ENCODE results near the gene DGKI. TPM values are rescaled to one million over a fixed set of nuclear protein-coding genes. Genes with fewer than 3 reads are reported as not detected.
A peak's percentile ranks its signal among the peaks of the same experiment; 100 is the strongest.

DGKI gene
- total RNA-seq, 2 experiments from 2014 or later = 1.8 to 2.2 TPM

DNA sequence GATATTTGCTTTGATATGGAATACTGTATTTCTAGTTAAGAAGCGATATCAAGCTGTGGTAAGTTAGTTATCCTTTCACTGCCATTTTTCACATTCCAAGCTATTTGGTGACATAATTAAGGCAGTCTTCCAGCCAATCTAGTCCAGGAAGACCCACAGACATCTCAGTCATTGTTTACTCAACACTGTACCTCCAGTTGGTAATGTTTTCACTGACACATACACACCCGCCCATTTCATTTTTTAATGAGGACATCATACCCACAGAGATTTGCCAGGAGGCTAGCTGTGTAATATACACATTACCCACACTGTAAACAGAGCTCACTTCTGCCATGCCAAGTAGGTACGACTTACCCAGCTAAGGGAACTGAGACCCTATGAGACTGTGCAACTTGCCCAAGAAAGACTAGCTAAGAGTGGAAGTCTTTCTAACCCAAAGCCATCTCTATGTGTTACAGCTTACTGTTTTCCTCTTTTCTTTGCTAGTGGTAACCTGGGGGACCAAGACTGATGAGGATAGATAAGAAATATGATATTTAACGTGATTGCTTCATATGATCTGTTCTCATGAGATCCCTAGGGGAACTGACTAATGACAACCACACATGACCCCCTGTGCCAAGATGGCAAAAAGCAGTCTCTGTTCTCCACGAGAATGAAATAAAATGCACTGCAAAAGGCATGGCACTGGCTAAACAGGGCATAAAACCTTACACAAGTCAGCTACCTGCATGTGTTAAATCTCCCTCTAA lies 179.0 kb downstream of the DGKI start:
- H3K27me3 Mint-ChIP-seq = peaks cover 25% of the 10 kb centered on the region
- no peaks in the 10 kb centered on the region for H3K36me3 Mint-ChIP-seq
- no peak overlapping the region for H3K27ac Mint-ChIP-seq
- no peak for DNase-seq
- H3K9me3 Mint-ChIP-seq = no peaks in the 10 kb centered on the region
- H3K4me3 Mint-ChIP-seq = no peak overlapping the region
- no peaks in the 10 kb centered on the region for H3K4me1 Mint-ChIP-seq

GRCh38 chr7:137664846-137665245 lies 181.9 kb downstream of the DGKI start:
- Mint-ChIP-seq H3K36me3 (no peaks in the 10 kb centered on the region), H3K4me3 (no peak overlapping the region), H3K27ac (no peak overlapping the region), H3K4me1 (no peaks in the 10 kb centered on the region), H3K9me3 (no peaks in the 10 kb centered on the region), H3K27me3 (peaks cover 34% of the 10 kb centered on the region)
- no peak for DNase-seq

GRCh38 chr7:137661634-137662033 lies 185.1 kb downstream of the DGKI start:
- Mint-ChIP-seq H3K9me3 (no peaks in the 10 kb centered on the region), H3K27ac (no peak overlapping the region), H3K27me3 (peaks cover 30% of the 10 kb centered on the region), H3K36me3 (no peaks in the 10 kb centered on the region), H3K4me1 (no peaks in the 10 kb centered on the region), H3K4me3 (no peak overlapping the region)
- no peak for DNase-seq

- Mint-ChIP-seq H3K27ac (no peak overlapping the region), H3K27me3 (peaks cover 17% of the 10 kb centered on the region), H3K4me3 (no peak overlapping the region), H3K9me3 (no peaks in the 10 kb centered on the region), H3K36me3 (no peaks in the 10 kb centered on the region), H3K4me1 (no peaks in the 10 kb centered on the region)
- no peak for DNase-seq
Measured at GRCh38 chr7:137658190-137658900, 188.4 kb downstream of the DGKI start.

DNA sequence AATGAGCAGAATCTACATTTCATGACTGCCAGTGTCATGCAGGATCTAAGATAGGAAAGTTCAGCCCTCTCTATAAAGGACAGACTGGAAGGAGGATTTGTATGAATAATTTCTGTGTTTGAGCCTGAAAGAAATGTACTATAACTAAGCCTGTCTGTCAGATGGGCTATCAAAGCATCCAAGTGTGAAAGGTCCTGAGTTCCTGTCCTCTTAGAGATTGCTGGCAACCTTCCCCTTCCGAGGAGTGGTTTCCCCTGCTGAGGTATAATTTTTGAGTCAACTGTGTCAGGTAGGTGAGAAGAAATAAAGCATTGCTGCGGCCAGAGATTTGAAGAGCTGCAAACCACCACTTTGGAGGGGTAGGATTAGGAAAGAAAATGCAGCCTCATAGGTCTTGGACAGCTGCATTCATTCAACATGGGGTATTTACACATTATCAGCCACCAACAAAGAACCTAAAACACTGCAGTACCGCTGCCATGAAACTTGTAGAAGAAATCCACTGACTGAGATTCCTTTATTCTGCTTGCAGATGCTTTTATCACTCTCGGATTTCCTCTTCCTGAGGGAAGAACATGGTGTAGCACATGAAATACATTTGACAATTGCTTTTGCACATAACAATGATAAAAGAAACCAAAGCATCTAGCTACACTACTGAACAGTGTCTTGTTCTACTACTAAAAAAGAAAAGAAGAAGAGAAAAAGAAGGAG lies 189.1 kb downstream of the DGKI start:
- no peaks in the 10 kb centered on the region for H3K36me3 Mint-ChIP-seq
- no peak overlapping the region for H3K27ac Mint-ChIP-seq
- H3K9me3 Mint-ChIP-seq = no peaks in the 10 kb centered on the region
- peaks cover 12% of the 10 kb centered on the region for H3K27me3 Mint-ChIP-seq
- H3K4me3 Mint-ChIP-seq = no peak overlapping the region
- no peaks in the 10 kb centered on the region for H3K4me1 Mint-ChIP-seq
- DNase-seq = no peak

DNA sequence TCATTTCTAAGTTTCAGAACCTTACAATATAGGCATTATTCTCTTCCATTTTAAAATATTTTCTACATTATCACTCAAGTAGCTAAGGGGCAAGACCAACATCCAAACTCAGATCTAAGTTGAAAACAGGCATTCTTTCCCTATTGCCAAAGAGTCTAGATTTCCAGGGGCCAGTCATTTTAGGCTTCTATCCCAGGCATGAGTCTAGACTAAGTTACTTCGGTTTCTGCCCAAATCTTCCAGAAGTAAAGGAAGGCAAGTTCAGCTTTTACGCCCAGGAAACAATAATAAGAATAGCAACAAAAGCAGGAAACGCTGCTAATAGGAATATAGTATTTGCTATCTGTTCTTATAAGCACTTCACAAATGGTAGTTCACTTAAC lies 189.9 kb downstream of the DGKI start:
- DNase-seq = no peak
- Mint-ChIP-seq H3K27me3 (peaks cover 5% of the 10 kb centered on the region), H3K4me1 (no peaks in the 10 kb centered on the region), H3K36me3 (no peaks in the 10 kb centered on the region), H3K4me3 (no peak overlapping the region), H3K27ac (no peak overlapping the region), H3K9me3 (no peaks in the 10 kb centered on the region)

- Mint-ChIP-seq H3K9me3 (no peaks in the 10 kb centered on the region), H3K27me3 (peaks cover 3% of the 10 kb centered on the region), H3K4me3 (no peak overlapping the region), H3K4me1 (no peaks in the 10 kb centered on the region), H3K27ac (no peak overlapping the region), H3K36me3 (no peaks in the 10 kb centered on the region)
- peak; percentile 40 for DNase-seq
Measured at GRCh38 chr7:137656227-137656849, 190.4 kb downstream of the DGKI start.

DNA sequence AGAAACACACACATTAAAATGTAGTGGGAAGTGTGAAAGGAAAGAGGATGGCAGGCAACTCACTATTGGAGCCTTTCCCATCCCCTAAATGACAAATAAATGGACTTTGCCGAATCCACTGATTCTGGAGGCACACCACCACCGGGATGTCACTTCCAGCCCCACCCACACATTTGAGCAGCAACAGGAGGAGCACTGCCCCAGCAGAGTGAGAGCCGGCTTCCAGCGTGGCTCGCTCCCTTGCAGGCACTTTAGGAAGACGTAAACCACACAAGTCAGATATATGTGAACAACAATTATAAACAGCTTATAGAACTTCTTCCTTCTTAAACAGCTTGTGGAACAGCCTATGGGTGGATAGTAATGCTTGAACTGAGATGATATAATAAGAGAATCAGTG lies 191.0 kb downstream of the DGKI start:
- DNase-seq = no peak
- H3K36me3 Mint-ChIP-seq = no peaks in the 10 kb centered on the region
- H3K27ac Mint-ChIP-seq = no peak overlapping the region
- H3K9me3 Mint-ChIP-seq = no peaks in the 10 kb centered on the region
- peaks cover 3% of the 10 kb centered on the region for H3K27me3 Mint-ChIP-seq
- H3K4me3 Mint-ChIP-seq = no peak overlapping the region
- no peaks in the 10 kb centered on the region for H3K4me1 Mint-ChIP-seq

DNA sequence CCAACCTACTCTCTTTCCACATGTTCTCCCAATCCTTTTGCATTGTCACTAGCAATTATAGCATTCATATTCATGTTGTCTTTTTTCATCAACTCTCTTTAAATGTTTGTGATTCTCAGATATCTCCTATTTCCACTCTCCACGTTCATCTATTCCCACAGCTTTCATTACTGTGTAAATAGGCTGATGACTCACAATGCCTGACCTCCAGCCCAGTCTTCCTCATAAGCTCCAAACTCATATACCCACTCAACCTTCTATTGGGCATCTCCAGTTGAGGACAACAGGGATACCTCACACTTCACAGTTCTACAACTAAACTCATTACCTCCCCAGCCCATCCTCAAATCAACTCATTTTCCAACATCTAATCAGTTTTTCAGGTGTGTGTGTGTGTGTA lies 194.1 kb downstream of the DGKI start:
- Mint-ChIP-seq H3K4me3 (no peak overlapping the region), H3K4me1 (no peaks in the 10 kb centered on the region), H3K36me3 (no peaks in the 10 kb centered on the region), H3K27me3 (peaks cover 3% of the 10 kb centered on the region), H3K27ac (no peak overlapping the region), H3K9me3 (no peaks in the 10 kb centered on the region)
- DNase-seq = no peak

GRCh38 chr7:137647905-137648565 lies 198.7 kb downstream of the DGKI start:
- H3K27me3 Mint-ChIP-seq = peaks cover 11% of the 10 kb centered on the region
- no peak overlapping the region for H3K27ac Mint-ChIP-seq
- no peak for DNase-seq
- H3K36me3 Mint-ChIP-seq = no peaks in the 10 kb centered on the region
- H3K4me1 Mint-ChIP-seq = no peaks in the 10 kb centered on the region
- no peaks in the 10 kb centered on the region for H3K9me3 Mint-ChIP-seq
- H3K4me3 Mint-ChIP-seq = no peak overlapping the region

GRCh38 chr7:137642472-137642871 lies 204.3 kb downstream of the DGKI start:
- Mint-ChIP-seq H3K4me1 (no peaks in the 10 kb centered on the region), H3K4me3 (no peak overlapping the region), H3K27me3 (peaks cover 23% of the 10 kb centered on the region), H3K9me3 (peaks cover 2% of the 10 kb centered on the region), H3K27ac (no peak overlapping the region), H3K36me3 (no peaks in the 10 kb centered on the region)
- DNase-seq = no peak

DNA sequence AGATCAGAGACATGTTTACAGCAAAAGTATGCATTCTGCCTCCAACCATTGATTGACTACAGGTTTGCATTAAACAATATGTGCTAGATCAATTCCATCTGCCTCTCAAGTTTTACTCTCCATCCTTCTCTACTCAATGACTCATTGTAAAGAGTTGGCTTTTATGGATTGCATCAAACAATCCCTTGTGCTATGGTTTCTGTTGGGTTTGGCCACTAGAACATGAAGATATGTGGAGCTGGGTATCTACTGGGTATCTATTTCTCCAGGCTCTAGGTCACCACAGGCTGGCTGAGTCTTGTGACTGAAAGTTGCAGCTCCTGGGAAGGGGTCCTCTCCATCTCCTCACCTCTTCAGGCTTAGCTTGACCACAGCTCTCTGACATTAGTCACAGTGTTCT lies 204.7 kb downstream of the DGKI start:
- peaks cover 20% of the 10 kb centered on the region for H3K27me3 Mint-ChIP-seq
- peaks cover 2% of the 10 kb centered on the region for H3K9me3 Mint-ChIP-seq
- H3K4me1 Mint-ChIP-seq = no peaks in the 10 kb centered on the region
- no peak for DNase-seq
- no peaks in the 10 kb centered on the region for H3K36me3 Mint-ChIP-seq
- no peak overlapping the region for H3K27ac Mint-ChIP-seq
- no peak overlapping the region for H3K4me3 Mint-ChIP-seq

- H3K4me3 Mint-ChIP-seq = no peak overlapping the region
- H3K9me3 Mint-ChIP-seq = peaks cover 2% of the 10 kb centered on the region
- H3K27ac Mint-ChIP-seq = no peak overlapping the region
- no peak for DNase-seq
- no peaks in the 10 kb centered on the region for H3K4me1 Mint-ChIP-seq
- no peaks in the 10 kb centered on the region for H3K36me3 Mint-ChIP-seq
- peaks cover 3% of the 10 kb centered on the region for H3K27me3 Mint-ChIP-seq
Measured at GRCh38 chr7:137636376-137636775, 210.4 kb downstream of the DGKI start.

DNA sequence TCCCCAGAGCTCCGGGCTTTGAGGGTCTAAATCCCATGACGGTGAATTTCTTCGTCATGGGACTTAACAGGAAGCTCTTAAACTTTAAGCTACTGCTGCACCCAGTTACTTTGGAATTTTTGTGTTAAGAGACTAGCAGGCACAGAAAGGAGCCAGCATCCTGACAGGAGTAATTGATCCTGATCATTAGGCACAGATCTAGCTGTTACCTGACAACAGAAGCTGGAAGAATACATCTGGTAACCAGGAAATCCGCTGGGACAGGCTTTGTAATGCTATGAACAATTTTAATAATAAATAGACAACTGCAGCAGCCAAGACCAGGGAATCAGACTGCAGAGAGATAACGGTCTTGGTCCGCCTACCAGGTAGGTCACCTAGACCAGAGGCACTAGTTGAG lies 210.9 kb downstream of the DGKI start:
- Mint-ChIP-seq H3K36me3 (no peaks in the 10 kb centered on the region), H3K27me3 (peaks cover under 1% of the 10 kb centered on the region), H3K4me3 (no peak overlapping the region), H3K27ac (no peak overlapping the region), H3K9me3 (no peaks in the 10 kb centered on the region), H3K4me1 (no peaks in the 10 kb centered on the region)
- DNase-seq = no peak

DNA sequence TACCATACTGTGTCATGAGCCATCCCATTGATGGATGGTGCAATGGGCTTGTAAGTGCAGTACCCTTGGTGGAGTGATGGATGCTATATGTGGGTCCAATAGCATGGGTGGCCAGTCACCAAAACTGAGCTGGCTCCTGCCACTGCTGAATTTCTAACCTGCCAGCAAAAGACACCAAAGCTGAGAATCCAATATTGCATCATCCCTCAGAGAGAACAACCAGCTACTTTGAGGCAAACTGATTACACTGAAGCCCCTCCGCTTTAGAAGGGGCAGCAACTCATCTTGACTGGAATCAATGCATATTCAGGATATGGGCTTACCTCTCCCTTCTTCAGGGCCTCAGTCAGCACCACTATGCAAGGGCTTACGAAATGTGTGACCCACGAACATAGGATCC lies 211.6 kb downstream of the DGKI start:
- H3K4me1 Mint-ChIP-seq = no peaks in the 10 kb centered on the region
- no peak overlapping the region for H3K4me3 Mint-ChIP-seq
- no peaks in the 10 kb centered on the region for H3K9me3 Mint-ChIP-seq
- no peak overlapping the region for H3K27ac Mint-ChIP-seq
- DNase-seq = no peak
- H3K27me3 Mint-ChIP-seq = no peaks in the 10 kb centered on the region
- no peaks in the 10 kb centered on the region for H3K36me3 Mint-ChIP-seq

Data from activated naive CD8-positive, alpha-beta T cell treated with anti-CD3 and anti-CD28 coated beads for 36 hours (primary cell).